Neural cell (in vitro differentiated cells): ENCODE results near the gene WDR89. TPM values are rescaled to one million over a fixed set of nuclear protein-coding genes. Genes with fewer than 3 reads are reported as not detected.
"Not testable (repeated sequence)": the region's sequence is repeated elsewhere in the genome, so short reads cannot be mapped to it uniquely, and the experiment has no call there.

Experiments used
- H2AFZ ChIP-seq: fragments of 200-600, 300-800 bp; sonication (generic), shearing (Covaris generic); 2 replicates; pipeline ENCODE4 v1.6.0; 2014; ENCODE audit warnings: low read depth, mild to moderate bottlenecking, antibody characterized with exemption, low read length, moderate library complexity
- H3F3A ChIP-seq: fragments of 200-600 bp; shearing (Covaris generic); 2 replicates; pipeline ENCODE4 v1.6.1; 2016; ENCODE audit warnings: mild to moderate bottlenecking, moderate library complexity, mixed read lengths, antibody characterized with exemption, low read length; ENCODE audit not compliant: insufficient read depth, poor library complexity, severe bottlenecking
- H3K27ac ChIP-seq: fragments of 200-600, 300-800 bp; sonication (generic), shearing (Covaris generic); 2 replicates; pipeline ENCODE4 v1.5.1; 2014; ENCODE audit warnings: mild to moderate bottlenecking, low read length, moderate library complexity
- H3K27me3 ChIP-seq: fragments of 300-800, 200-600 bp; sonication (generic), shearing (Covaris generic); 2 replicates; pipeline ENCODE4 v1.6.0; 2014; ENCODE audit warnings: mild to moderate bottlenecking, low read depth, low read length, moderate library complexity; ENCODE audit not compliant: insufficient read depth
- H3K36me3 ChIP-seq: fragments of 300-800, 200-600 bp; sonication (generic), shearing (Covaris generic); 2 replicates; pipeline ENCODE4 v1.5.1; 2014; ENCODE audit warnings: mild to moderate bottlenecking, antibody characterized with exemption, low read length, moderate library complexity; ENCODE audit not compliant: insufficient read depth
- H3K4me2 ChIP-seq: fragments of 300-800, 200-600 bp; sonication (generic), shearing (Covaris generic); 2 replicates; pipeline ENCODE4 v1.6.0; 2014; ENCODE audit warnings: mild to moderate bottlenecking, low read length
- H3K4me3 ChIP-seq: fragments of 300-800, 200-600 bp; sonication (generic), shearing (Covaris generic); 2 replicates; pipeline ENCODE4 v1.5.1; 2014; ENCODE audit warnings: mild to moderate bottlenecking, low read length, moderate library complexity
- H3K79me2 ChIP-seq: fragments of 200-600 bp; shearing (Covaris generic); replicated peaks from 2 replicates; pipeline ENCODE4 v1.6.0; 2014; ENCODE audit warnings: mild to moderate bottlenecking, low read length, moderate library complexity; ENCODE audit not compliant: insufficient read depth
- H3K9ac ChIP-seq: fragments of 300-800, 200-600 bp; sonication (generic), shearing (Covaris generic); 2 replicates; pipeline ENCODE4 v1.6.1; 2016; ENCODE audit warnings: mild to moderate bottlenecking, low read length, mixed read lengths
- H3K9me2 ChIP-seq: fragments of 200-600 bp; shearing (Covaris generic); 2 replicates; pipeline ENCODE4 v1.6.1; 2016; ENCODE audit warnings: mild to moderate bottlenecking, low read length, mixed read lengths; ENCODE audit not compliant: insufficient read depth
- H3K9me3 ChIP-seq: fragments of 200-600, 300-800 bp; sonication (generic), shearing (Covaris generic); 2 replicates; pipeline ENCODE4 v1.6.1; 2016; ENCODE audit warnings: mild to moderate bottlenecking, mixed run types, low read length, moderate library complexity, mixed read lengths
- H4K20me1 ChIP-seq: fragments of 200-600 bp; shearing (Covaris generic); 2 replicates; pipeline ENCODE4 v1.6.1; 2016; ENCODE audit warnings: mild to moderate bottlenecking, mixed run types; ENCODE audit not compliant: insufficient read depth
- EP300 ChIP-seq: fragments of 450-650 bp; conservative IDR thresholded peaks from 2 replicates; pipeline ENCODE4 v1.6.1; 2014; ENCODE audit warnings: antibody characterized with exemption, mild to moderate bottlenecking, moderate library complexity; ENCODE audit not compliant: poor library complexity, severe bottlenecking
- EZH2 ChIP-seq: fragments of 200-600, 300-800 bp; shearing (Covaris generic), sonication (generic); IDR thresholded peaks from 2 replicates; pipeline ENCODE4 v1.6.1; 2014; ENCODE audit warnings: antibody characterized with exemption, low read length, borderline replicate concordance, mild to moderate bottlenecking; ENCODE audit not compliant: insufficient read depth, poor library complexity, severe bottlenecking
- MXI1 ChIP-seq: fragments of 450-650 bp; conservative IDR thresholded peaks from 2 replicates; pipeline ENCODE4 v1.6.1; 2014; ENCODE audit warnings: antibody characterized with exemption, mild to moderate bottlenecking; ENCODE audit not compliant: poor library complexity, severe bottlenecking
- POLR2AphosphoS5 ChIP-seq: IDR thresholded peaks from 2 replicates; pipeline ENCODE4 v1.6.1; 2012
- RAD21 ChIP-seq: fragments of 450-650 bp; conservative IDR thresholded peaks from 2 replicates; pipeline ENCODE4 v1.6.1; 2014; ENCODE audit warnings: antibody characterized with exemption, mild to moderate bottlenecking, moderate library complexity
- SMC3 ChIP-seq: fragments of 450-650 bp; conservative IDR thresholded peaks from 2 replicates; pipeline ENCODE4 v1.6.1; 2014; ENCODE audit warnings: antibody characterized with exemption, mild to moderate bottlenecking, moderate library complexity; ENCODE audit not compliant: poor library complexity
- TAF1 ChIP-seq: IDR thresholded peaks from 2 replicates; pipeline ENCODE4 v1.6.1; 2012; ENCODE audit warnings: low read depth
- polyA plus RNA-seq: library from polyadenylated mRNA; depleted of rRNA; stranded (reverse); fragments of >200 nt; gene quantifications from 2 replicates; pipeline ENCODE4 v1.2.3, GENCODE V29; 2014
- TF ChIP-seq, protein P1 (sequence below): IDR thresholded peaks from 2 replicates; pipeline ENCODE4 v1.6.1; 2012; ENCODE audit warnings: borderline replicate concordance
- TF ChIP-seq, protein P2 (sequence below): fragments of 450-650 bp; IDR thresholded peaks from 2 replicates; pipeline ENCODE4 v1.5.1; 2014; ENCODE audit warnings: antibody characterized with exemption, mild to moderate bottlenecking, moderate library complexity; ENCODE audit not compliant: poor library complexity, severe bottlenecking

The WDR89 gene
- polyA plus RNA-seq, 1 donor from 2014 or later = 15.3 TPM

DNA sequence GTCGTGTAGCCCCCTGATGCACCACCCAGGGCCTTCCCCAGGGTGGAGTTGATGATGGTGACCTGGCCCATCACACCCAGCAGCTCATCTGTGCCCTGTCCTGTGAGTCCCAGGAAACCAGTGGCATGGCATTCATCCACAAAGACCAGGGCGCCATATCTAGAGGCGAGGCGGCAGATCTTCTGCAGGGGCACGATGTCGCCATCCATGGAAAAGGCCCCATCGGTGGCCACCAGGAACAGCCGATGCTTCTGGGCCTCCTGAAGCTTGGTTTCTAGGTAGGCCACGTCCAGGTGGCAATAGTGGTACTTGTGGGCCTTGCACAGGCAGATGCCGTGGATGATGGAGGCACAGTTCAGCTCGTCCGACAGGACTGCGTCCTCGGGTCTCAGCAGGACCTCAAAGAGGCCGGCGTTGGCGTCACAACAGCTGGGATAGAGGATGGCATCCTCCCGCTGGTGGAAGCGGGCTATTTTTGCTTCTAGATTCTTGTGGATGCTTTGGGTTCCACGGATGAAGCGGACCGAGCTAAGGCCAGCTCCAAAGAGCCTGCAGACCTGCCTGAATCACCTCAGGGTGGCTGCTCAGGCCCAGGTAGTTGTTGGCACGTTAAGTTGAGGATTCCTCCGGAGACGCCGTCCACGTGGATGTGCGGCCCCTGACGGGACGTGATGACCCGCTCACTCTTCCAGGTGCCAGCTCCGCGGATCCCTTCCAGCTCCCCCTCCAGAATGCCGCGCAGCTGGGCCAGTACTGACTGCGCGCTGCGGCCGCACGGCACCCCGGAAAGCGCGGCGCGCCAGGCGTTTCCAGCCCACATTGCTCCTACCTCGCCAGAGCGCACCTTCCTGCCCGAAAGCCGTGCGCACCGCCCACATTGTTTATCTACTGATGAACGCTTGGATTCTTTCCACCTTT, 47.0 kb downstream of the WDR89 start:
- Histone ChIP-seq H2AFZ (no peak overlapping the region), H3K27ac (no peak overlapping the region), H3F3A (no peaks in the 10 kb centered on the region), H3K9ac (no peak overlapping the region), H3K79me2 (no peaks in the 10 kb centered on the region), H3K36me3 (peaks cover 8% of the 10 kb centered on the region), H3K9me2 (no peaks in the 10 kb centered on the region), H3K4me3 (no peak overlapping the region), H3K4me2 (no peak overlapping the region), H3K9me3 (peaks cover 8% of the 10 kb centered on the region), H4K20me1 (no peaks in the 10 kb centered on the region), H3K27me3 (no peaks in the 10 kb centered on the region)
- no peak for TF ChIP-seq EZH2
- TF ChIP-seq, protein P1, sequence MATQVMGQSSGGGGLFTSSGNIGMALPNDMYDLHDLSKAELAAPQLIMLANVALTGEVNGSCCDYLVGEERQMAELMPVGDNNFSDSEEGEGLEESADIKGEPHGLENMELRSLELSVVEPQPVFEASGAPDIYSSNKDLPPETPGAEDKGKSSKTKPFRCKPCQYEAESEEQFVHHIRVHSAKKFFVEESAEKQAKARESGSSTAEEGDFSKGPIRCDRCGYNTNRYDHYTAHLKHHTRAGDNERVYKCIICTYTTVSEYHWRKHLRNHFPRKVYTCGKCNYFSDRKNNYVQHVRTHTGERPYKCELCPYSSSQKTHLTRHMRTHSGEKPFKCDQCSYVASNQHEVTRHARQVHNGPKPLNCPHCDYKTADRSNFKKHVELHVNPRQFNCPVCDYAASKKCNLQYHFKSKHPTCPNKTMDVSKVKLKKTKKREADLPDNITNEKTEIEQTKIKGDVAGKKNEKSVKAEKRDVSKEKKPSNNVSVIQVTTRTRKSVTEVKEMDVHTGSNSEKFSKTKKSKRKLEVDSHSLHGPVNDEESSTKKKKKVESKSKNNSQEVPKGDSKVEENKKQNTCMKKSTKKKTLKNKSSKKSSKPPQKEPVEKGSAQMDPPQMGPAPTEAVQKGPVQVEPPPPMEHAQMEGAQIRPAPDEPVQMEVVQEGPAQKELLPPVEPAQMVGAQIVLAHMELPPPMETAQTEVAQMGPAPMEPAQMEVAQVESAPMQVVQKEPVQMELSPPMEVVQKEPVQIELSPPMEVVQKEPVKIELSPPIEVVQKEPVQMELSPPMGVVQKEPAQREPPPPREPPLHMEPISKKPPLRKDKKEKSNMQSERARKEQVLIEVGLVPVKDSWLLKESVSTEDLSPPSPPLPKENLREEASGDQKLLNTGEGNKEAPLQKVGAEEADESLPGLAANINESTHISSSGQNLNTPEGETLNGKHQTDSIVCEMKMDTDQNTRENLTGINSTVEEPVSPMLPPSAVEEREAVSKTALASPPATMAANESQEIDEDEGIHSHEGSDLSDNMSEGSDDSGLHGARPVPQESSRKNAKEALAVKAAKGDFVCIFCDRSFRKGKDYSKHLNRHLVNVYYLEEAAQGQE = no peak
- no peak for TF ChIP-seq SMC3
- TF ChIP-seq RAD21 = no peak
- no peak for TF ChIP-seq MXI1
- TF ChIP-seq, protein P2, sequence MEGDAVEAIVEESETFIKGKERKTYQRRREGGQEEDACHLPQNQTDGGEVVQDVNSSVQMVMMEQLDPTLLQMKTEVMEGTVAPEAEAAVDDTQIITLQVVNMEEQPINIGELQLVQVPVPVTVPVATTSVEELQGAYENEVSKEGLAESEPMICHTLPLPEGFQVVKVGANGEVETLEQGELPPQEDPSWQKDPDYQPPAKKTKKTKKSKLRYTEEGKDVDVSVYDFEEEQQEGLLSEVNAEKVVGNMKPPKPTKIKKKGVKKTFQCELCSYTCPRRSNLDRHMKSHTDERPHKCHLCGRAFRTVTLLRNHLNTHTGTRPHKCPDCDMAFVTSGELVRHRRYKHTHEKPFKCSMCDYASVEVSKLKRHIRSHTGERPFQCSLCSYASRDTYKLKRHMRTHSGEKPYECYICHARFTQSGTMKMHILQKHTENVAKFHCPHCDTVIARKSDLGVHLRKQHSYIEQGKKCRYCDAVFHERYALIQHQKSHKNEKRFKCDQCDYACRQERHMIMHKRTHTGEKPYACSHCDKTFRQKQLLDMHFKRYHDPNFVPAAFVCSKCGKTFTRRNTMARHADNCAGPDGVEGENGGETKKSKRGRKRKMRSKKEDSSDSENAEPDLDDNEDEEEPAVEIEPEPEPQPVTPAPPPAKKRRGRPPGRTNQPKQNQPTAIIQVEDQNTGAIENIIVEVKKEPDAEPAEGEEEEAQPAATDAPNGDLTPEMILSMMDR = no peak

DNA sequence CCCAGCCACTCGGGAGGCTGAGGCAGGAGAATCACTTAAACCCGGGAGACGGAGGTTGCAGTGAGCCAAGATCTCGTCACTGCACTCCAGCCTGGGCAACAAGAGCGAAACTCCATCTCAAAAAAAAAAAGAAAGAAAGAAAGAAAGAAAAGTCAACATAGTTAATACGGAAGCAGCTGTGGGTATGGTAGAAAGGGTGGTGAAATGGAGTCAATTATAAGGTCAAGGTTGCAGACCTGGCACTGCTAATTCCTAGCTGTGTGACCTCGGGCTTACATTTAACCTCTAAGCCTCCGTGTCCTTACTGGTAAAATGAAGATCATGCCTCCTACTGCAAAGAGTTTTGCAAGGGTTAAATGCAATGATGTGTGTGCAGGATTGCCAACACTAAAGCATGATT, 58.6 kb downstream of the WDR89 start:
- not testable (repeated sequence) for H3K27me3 ChIP-seq, H2AFZ ChIP-seq, H3F3A ChIP-seq, H3K79me2 ChIP-seq, H4K20me1 ChIP-seq, H3K9me2 ChIP-seq, H3K9me3 ChIP-seq, H3K4me3 ChIP-seq, H3K27ac ChIP-seq, H3K4me2 ChIP-seq, H3K36me3 ChIP-seq, H3K9ac ChIP-seq

DNA sequence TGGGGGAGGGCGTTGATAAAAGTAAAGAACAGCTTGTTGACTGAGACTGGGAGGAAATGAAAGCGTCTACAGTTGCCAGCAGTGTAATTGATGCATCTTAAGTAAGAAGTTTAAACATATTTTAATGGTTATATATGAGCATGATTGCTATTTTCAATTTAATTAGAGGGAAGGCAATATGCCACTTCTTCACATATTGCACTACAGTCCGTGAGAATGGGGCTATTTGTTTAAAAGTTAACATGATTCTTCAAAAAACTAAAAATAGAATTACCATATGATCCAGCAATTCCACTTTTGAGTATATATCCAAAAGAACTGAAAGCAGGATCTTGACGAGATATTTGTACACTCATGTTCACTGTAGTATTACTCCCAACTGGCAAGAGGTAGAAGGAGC, 60.2 kb downstream of the WDR89 start:
- Histone ChIP-seq H3K27ac (no peak overlapping the region), H3K9ac (no peak overlapping the region), H4K20me1 (no peaks in the 10 kb centered on the region), H3F3A (no peaks in the 10 kb centered on the region), H3K4me2 (no peak overlapping the region), H3K4me3 (no peak overlapping the region), H2AFZ (no peak overlapping the region), H3K9me2 (no peaks in the 10 kb centered on the region), H3K27me3 (no peaks in the 10 kb centered on the region), H3K9me3 (no peaks in the 10 kb centered on the region), H3K36me3 (no peaks in the 10 kb centered on the region), H3K79me2 (no peaks in the 10 kb centered on the region)
- TF ChIP-seq MXI1 (no peak), TAF1 (no peak), EZH2 (no peak), SMC3 (no peak), POLR2AphosphoS5 (no peak), RAD21 (no peak), EP300 (no peak)
- TF ChIP-seq, protein P1 = no peak
- TF ChIP-seq, protein P2 = no peak
